HCT116 (cell line): ENCODE measurements around the gene NR2E3. TPM values are rescaled to one million over a fixed set of nuclear protein-coding genes. Genes with fewer than 3 reads are reported as not detected.

Experiments
- ATAC-seq: fragments of 200-7000 bp; cut with Tn5 transposase; 2 replicates; pipeline ENCODE4 v1.9.1; 2020; ENCODE audit warnings: mild to moderate bottlenecking, moderate library complexity
- BruUV-seq: library from RNA; stranded (reverse); fragments of 400-500 nt; replicated peaks from 2 replicates; lab custom pipeline; 2021; lab: Mats Ljungman, UMichigan
- CTCF ChIA-PET: fragments of 300-600 bp; sonication (Branson Sonifier 250); formaldehyde crosslinking; loops from one replicate; lab custom pipeline; 2021; ENCODE audit warnings: antibody characterized with exemption; lab: Charles Lee
- POLR2A ChIA-PET: fragments of 300-600, 350-600 bp; sonication (Branson Sonifier 250); formaldehyde crosslinking; loops from one replicate; lab custom pipeline; 2021; ENCODE audit warnings: antibody characterized with exemption; lab: Charles Lee
- RAD21 ChIA-PET, 2 experiments: fragments of 300-600 bp; sonication (Branson Sonifier 250); formaldehyde crosslinking; loops; one replicate each; lab custom pipeline; 2023; ENCODE audit warnings: low total read pairs in 2 of 2; ENCODE audit not compliant: uncharacterized antibody in 2 of 2, unreplicated experiment in 2 of 2, low non-redundant PET in 1 of 2; lab: Charles Lee
- DNase-seq: peaks from one replicate; pipeline ENCODE4 v3.0.0-alpha.2; 2010; ENCODE audit warnings: low read depth, low spot score
- H2AFZ ChIP-seq: fragments of 200-600 bp; shearing (Covaris generic), sonication (generic); 2 replicates; pipeline ENCODE4 v1.6.1; 2017; ENCODE audit warnings: low read depth, mixed run types, mixed read lengths, antibody characterized with exemption, low read length; ENCODE audit not compliant: poor library complexity, severe bottlenecking
- H3K27ac ChIP-seq: 2 replicates; pipeline ENCODE4 v1.5.1; 2012; ENCODE audit warnings: low read depth, low read length
- H3K27me3 ChIP-seq: fragments of 200-600 bp; sonication (generic); 2 replicates; pipeline ENCODE4 v1.6.1; 2016; ENCODE audit warnings: mixed run types, low read length, mixed read lengths; ENCODE audit not compliant: insufficient read depth
- H3K36me3 ChIP-seq, 2 experiments: fragments of 200-500 bp in 1 of 2; fragments of 200-600 bp in 1 of 2; sonication (Bioruptor generic) in 1 of 2; sonication (generic) in 1 of 2; 2 replicates each; pipeline versions ENCODE4 v1.5.1 to v1.6.1; 2014 to 2016; ENCODE audit warnings: low read length in 2 of 2, inconsistent platforms in 1 of 2, mixed read lengths in 1 of 2, mixed run types in 1 of 2; ENCODE audit not compliant: insufficient read depth in 2 of 2, control insufficient read depth in 1 of 2
- H3K4me1 ChIP-seq, 2 experiments: fragments of 200-600 bp in 1 of 2; sonication (generic) in 1 of 2; 2 replicates each; pipeline versions ENCODE4 v1.5.1 to v1.6.1; 2012 to 2017; ENCODE audit warnings: low read length in 2 of 2, inconsistent platforms in 1 of 2, mild to moderate bottlenecking in 1 of 2, mixed read lengths in 1 of 2, mixed run types in 1 of 2, moderate library complexity in 1 of 2; ENCODE audit not compliant: insufficient read depth in 2 of 2, control insufficient read depth in 1 of 2
- H3K4me2 ChIP-seq: fragments of 200-600 bp; sonication (generic); 2 replicates; pipeline ENCODE4 v1.6.1; 2017; ENCODE audit warnings: mixed run types, low read length, mixed read lengths
- H3K4me3 ChIP-seq, 2 experiments: fragments of 200-600 bp in 1 of 2; sonication (generic) in 1 of 2; replicated peaks in 1 of 2; 2 replicates each; pipeline ENCODE4 v1.5.1; 2011 to 2016; ENCODE audit warnings: low read length in 2 of 2, control low read depth in 1 of 2, low read depth in 1 of 2, mild to moderate bottlenecking in 1 of 2, mixed read lengths in 1 of 2, mixed run types in 1 of 2
- H3K79me2 ChIP-seq: fragments of 200-600 bp; sonication (generic); 2 replicates; pipeline ENCODE4 v1.6.1; 2017; ENCODE audit warnings: mild to moderate bottlenecking, mixed run types, low read length, moderate library complexity, mixed read lengths; ENCODE audit not compliant: insufficient read depth
- H3K9ac ChIP-seq: fragments of 200-600 bp; sonication (generic); 2 replicates; pipeline ENCODE4 v1.6.1; 2016; ENCODE audit warnings: low read length, mixed read lengths
- H3K9me2 ChIP-seq: fragments of 200-600 bp; sonication (generic), shearing (Covaris generic); 2 replicates; pipeline ENCODE4 v1.6.1; 2017; ENCODE audit warnings: mixed run types, mild to moderate bottlenecking, moderate library complexity; ENCODE audit not compliant: insufficient read depth
- H3K9me3 ChIP-seq, 2 experiments: fragments of 200-500 bp in 1 of 2; fragments of 200-600 bp in 1 of 2; sonication (Bioruptor generic) in 1 of 2; sonication (generic) in 1 of 2; 2 replicates each; pipeline ENCODE4 v1.6.1; 2014 to 2017; ENCODE audit warnings: low read length in 2 of 2, mixed read lengths in 2 of 2, inconsistent platforms in 1 of 2, low read depth in 1 of 2, mild to moderate bottlenecking in 1 of 2, mixed run types in 1 of 2, moderate library complexity in 1 of 2; ENCODE audit not compliant: control insufficient read depth in 1 of 2, insufficient read depth in 1 of 2
- H4K20me1 ChIP-seq: fragments of 200-600 bp; sonication (generic), shearing (Covaris generic); 2 replicates; pipeline ENCODE4 v1.6.1; 2017; ENCODE audit warnings: mixed run types, mild to moderate bottlenecking, moderate library complexity; ENCODE audit not compliant: insufficient read depth
- ATF3 ChIP-seq: IDR thresholded peaks from 2 replicates; pipeline ENCODE4 v1.6.1; 2012
- CBX3 ChIP-seq: IDR thresholded peaks from 2 replicates; pipeline ENCODE4 v1.6.1; 2012; ENCODE audit warnings: low read depth
- JUND ChIP-seq: IDR thresholded peaks from 2 replicates; pipeline ENCODE4 v1.6.1; 2012
- RAD21 ChIP-seq: IDR thresholded peaks from 2 replicates; pipeline ENCODE4 v1.6.1; 2012; ENCODE audit warnings: low read depth, mild to moderate bottlenecking
- SIN3A ChIP-seq: IDR thresholded peaks from 2 replicates; pipeline ENCODE4 v1.6.1; 2012; ENCODE audit warnings: low read depth
- YY1 ChIP-seq: IDR thresholded peaks from 2 replicates; pipeline ENCODE4 v1.6.1; 2011; ENCODE audit warnings: low read length, low read depth, moderate library complexity, mild to moderate bottlenecking; ENCODE audit not compliant: insufficient replicate concordance; ENCODE audit errors: extremely low read depth
- ZFX ChIP-seq: fragments of 450-650 bp; IDR thresholded peaks from 2 replicates; pipeline ENCODE4 v1.6.1; 2017
- intact Hi-C: fragments of 100-400 bp; cut with micrococcal nuclease; formaldehyde crosslinking; loops from 2 replicates; pipeline ENCODE4 v1.10.0; 2022
- total RNA-seq: library from RNA; stranded (reverse); gene quantifications from one replicate; pipeline ENCODE4 v1.2.1, GENCODE V29; 2021; ENCODE audit not compliant: unreplicated experiment
- TF ChIP-seq, protein P1 (sequence below): IDR thresholded peaks from 2 replicates; pipeline ENCODE4 v1.6.1; 2011; ENCODE audit warnings: mild to moderate bottlenecking, low read length, moderate library complexity; ENCODE audit not compliant: insufficient replicate concordance; ENCODE audit errors: extremely low read depth
- TF ChIP-seq, protein P2 (sequence below), 3 experiments: fragments of 200-600 bp in 1 of 3; sonication (generic) in 1 of 3; IDR thresholded peaks in 2 of 3; conservative IDR thresholded peaks in 1 of 3; 2 replicates each; pipeline ENCODE4 v1.5.1; 2012 to 2017; ENCODE audit warnings: low read depth in 2 of 3, low read length in 2 of 3, antibody characterized with exemption in 1 of 3, borderline replicate concordance in 1 of 3, control low read depth in 1 of 3, mild to moderate bottlenecking in 1 of 3, mixed read lengths in 1 of 3, mixed run types in 1 of 3, moderate library complexity in 1 of 3; ENCODE audit not compliant: insufficient read depth in 1 of 3

The NR2E3 gene
- total RNA-seq, 1 experiment from 2014 or later: 0.59 TPM

- H3K79me2 ChIP-seq: no peaks in the 10 kb centered on the region
- no peak overlapping the region for H2AFZ ChIP-seq
- H3K9me3 ChIP-seq: no peaks in the 10 kb centered on the region
- TF ChIP-seq RAD21 (no peak), ATF3 (no peak), CBX3 (no peak)
- RAD21 ChIA-PET: no interaction called here
- peaks cover 13 to 15% of the 10 kb centered on the region in 2 experiments for H3K4me1 ChIP-seq
- ATAC-seq (no peak), DNase-seq (no peak)
- CTCF ChIA-PET: interaction anchor here (1.2 to 1.7 kb wide), 2 partner anchors 33 to 42 kb away, joined by 3 to 6 read pairs; no protein-coding TSS in a partner anchor
- intact Hi-C loops: no loop called here
- H3K4me2 ChIP-seq: no peak overlapping the region
- no TSS peak for BruUV-seq
- H4K20me1 ChIP-seq: no peaks in the 10 kb centered on the region
- POLR2A ChIA-PET: no interaction called here
- no peak overlapping the region for H3K27ac ChIP-seq
- no peaks in the 10 kb centered on the region for H3K27me3 ChIP-seq
- no peak overlapping the region for H3K9ac ChIP-seq
- H3K36me3 ChIP-seq: no peaks in the 10 kb centered on the region
- no peak overlapping the region for H3K4me3 ChIP-seq
- H3K9me2 ChIP-seq: no peaks in the 10 kb centered on the region
Observed at GRCh38 chr15:71785996-71786395, 24.4 kb upstream of the NR2E3 start.

GRCh38 chr15:71786673-71787072 lies 23.7 kb upstream of the NR2E3 start:
- Histone ChIP-seq H3K9me2 (no peaks in the 10 kb centered on the region), H3K79me2 (no peaks in the 10 kb centered on the region), H3K36me3 (no peaks in the 10 kb centered on the region), H4K20me1 (no peaks in the 10 kb centered on the region), H2AFZ (no peak overlapping the region), H3K27me3 (no peaks in the 10 kb centered on the region), H3K4me1 (peaks cover 19 to 22% of the 10 kb centered on the region in 2 experiments), H3K9ac (no peak overlapping the region), H3K4me2 (no peak overlapping the region), H3K4me3 (no peak overlapping the region), H3K27ac (no peak overlapping the region), H3K9me3 (no peaks in the 10 kb centered on the region)
- no peak for ATAC-seq
- no TSS peak for BruUV-seq
- RAD21 ChIA-PET: no interaction called here
- intact Hi-C loops: no loop called here
- TF ChIP-seq, protein P1, sequence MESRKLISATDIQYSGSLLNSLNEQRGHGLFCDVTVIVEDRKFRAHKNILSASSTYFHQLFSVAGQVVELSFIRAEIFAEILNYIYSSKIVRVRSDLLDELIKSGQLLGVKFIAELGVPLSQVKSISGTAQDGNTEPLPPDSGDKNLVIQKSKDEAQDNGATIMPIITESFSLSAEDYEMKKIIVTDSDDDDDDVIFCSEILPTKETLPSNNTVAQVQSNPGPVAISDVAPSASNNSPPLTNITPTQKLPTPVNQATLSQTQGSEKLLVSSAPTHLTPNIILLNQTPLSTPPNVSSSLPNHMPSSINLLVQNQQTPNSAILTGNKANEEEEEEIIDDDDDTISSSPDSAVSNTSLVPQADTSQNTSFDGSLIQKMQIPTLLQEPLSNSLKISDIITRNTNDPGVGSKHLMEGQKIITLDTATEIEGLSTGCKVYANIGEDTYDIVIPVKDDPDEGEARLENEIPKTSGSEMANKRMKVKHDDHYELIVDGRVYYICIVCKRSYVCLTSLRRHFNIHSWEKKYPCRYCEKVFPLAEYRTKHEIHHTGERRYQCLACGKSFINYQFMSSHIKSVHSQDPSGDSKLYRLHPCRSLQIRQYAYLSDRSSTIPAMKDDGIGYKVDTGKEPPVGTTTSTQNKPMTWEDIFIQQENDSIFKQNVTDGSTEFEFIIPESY: no peak
- TF ChIP-seq JUND (no peak), YY1 (no peak), ZFX (no peak), SIN3A (no peak)
- TF ChIP-seq, protein P2, sequence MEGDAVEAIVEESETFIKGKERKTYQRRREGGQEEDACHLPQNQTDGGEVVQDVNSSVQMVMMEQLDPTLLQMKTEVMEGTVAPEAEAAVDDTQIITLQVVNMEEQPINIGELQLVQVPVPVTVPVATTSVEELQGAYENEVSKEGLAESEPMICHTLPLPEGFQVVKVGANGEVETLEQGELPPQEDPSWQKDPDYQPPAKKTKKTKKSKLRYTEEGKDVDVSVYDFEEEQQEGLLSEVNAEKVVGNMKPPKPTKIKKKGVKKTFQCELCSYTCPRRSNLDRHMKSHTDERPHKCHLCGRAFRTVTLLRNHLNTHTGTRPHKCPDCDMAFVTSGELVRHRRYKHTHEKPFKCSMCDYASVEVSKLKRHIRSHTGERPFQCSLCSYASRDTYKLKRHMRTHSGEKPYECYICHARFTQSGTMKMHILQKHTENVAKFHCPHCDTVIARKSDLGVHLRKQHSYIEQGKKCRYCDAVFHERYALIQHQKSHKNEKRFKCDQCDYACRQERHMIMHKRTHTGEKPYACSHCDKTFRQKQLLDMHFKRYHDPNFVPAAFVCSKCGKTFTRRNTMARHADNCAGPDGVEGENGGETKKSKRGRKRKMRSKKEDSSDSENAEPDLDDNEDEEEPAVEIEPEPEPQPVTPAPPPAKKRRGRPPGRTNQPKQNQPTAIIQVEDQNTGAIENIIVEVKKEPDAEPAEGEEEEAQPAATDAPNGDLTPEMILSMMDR (IDR thresholded peaks at IDR 0.05 in 2 of 3, conservative IDR thresholded peaks at IDR 0.05 in 1 of 3; ENCODE audit: borderline replicate concordance in 1 of 3, insufficient read depth in 1 of 3, low read depth in 2 of 3, low read length in 2 of 3): no peak
- no peak for DNase-seq
- CTCF ChIA-PET: interaction anchor here (1.7 kb wide), 1 partner anchor 43 kb away, joined by 6 read pairs; no protein-coding TSS in a partner anchor
- POLR2A ChIA-PET: no interaction called here
